NCI-H748 (cell line): ENCODE data around the gene HRNR.

Experiments used
- DNase-seq: peaks from one replicate; lab custom pipeline; 2025; ENCODE audit not compliant: unreplicated experiment; lab: John Stamatoyannopoulos, UW

Gene HRNR

DNA sequence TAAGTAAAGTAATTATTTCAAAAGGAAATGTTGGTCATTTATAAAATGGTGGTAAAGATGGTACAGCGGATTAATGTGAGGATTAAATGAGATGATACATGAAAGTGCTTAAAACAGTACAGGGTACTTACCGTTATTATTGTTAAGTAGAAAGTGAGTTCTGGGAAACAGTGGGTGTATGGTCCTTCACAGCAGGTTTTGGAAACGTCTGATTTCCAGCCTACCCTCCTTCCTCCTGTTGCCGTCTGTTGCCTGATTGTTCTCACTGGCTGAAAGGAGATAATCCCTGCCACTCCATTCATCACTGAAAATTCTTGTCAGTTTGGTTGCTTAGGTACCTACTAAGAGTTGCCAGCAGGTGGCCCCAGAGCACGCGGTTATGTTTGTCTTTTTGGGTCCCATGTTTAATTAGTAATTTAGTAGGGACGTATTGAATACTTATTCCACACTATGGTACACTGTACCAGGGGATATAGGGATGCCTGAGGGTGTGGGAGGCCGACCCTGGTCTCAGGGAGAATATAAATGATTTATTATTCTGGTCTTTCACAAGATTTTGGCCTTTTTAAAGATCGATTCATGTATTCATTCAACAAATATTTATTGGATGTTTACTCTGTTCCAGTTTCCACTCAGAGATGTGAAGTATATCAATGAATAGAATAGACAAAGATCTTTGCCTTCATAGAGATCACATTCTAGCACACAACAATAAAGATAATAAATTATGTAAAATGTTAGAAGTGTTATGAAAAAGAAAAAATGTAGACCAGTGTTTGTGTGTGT lies 34.1 kb downstream of the HRNR start:
- peak; percentile 73 for DNase-seq

DNA sequence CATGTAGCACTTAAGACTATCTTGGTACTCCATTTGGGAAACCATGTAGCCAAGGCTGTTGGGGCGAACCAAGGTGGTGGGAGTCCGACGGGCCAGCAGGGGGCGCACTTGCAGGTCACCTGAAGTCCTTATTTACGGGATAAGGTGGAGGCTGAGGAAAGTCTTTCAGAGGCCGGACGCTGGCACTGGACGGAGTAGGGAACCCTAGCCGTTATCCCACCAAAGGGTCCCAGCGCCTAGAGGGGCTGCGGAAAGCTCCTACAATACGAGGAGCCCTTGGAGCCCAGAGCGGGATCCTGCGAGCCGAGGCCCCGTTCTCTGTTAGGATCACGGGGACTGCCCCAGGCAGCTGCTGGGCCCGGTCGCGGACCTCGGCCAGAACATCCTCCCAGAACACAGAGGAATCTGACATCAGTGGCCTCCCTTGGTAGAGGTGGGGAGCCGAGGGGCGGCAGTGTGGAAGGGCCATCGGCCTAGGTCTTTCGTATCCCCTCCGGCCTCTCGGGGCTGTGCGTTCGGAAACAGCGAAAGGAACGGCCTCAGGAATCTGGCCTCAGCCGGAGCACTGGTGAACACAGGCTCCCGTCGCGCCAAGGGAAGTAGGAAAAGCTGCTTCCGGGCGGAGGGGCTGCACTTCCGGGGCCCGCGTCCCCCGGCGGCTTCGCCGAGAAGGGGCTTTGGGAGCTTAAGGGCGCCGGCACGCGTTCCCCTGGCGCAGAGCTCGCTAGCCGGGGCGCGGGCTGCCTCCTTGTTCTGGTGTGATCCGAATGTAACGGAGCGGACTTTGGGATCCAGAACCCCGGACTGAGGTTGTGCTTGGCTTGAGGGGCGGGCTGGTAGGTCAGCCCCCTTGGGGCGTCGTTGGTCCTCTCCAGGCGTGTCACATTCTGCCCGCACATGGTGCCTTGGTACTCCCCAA lies 35.1 kb downstream of the HRNR start:
- DNase-seq, result peak; percentile 36

DNA sequence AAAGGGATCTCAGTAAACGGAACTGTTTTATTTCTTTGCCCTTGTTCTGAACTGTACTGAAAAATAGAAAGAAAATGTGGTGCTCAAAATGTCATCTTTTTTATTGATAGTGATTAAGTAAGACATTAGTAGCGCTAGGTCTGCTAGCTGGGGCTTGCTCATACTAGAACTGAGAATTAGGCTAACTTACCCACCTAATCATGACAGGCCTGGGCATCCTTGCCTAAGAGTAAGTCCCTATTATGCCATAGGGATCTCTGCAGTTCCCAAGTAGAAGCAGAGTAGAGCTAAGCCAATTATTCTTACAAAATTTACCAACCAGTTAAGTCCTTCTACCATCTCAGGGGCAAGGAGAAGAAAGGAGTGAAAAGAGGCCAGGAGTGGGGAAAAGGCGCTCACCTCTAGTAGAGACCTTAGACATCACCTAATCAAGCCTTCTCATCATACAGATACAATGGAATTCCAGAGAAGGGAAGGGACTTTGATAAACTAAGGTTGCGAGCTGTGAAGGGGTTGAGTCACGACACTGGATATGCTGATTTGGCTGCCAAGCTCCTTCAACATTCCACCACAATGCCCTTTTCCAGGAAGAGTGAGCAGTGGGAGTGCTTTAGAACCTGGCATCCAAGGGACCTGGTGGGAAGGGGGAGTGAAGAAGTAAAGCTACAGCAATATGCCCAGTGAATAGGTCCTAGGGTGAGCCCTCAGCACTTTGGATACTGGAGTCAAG lies 37.3 kb downstream of the HRNR start:
- no peak for DNase-seq

DNA sequence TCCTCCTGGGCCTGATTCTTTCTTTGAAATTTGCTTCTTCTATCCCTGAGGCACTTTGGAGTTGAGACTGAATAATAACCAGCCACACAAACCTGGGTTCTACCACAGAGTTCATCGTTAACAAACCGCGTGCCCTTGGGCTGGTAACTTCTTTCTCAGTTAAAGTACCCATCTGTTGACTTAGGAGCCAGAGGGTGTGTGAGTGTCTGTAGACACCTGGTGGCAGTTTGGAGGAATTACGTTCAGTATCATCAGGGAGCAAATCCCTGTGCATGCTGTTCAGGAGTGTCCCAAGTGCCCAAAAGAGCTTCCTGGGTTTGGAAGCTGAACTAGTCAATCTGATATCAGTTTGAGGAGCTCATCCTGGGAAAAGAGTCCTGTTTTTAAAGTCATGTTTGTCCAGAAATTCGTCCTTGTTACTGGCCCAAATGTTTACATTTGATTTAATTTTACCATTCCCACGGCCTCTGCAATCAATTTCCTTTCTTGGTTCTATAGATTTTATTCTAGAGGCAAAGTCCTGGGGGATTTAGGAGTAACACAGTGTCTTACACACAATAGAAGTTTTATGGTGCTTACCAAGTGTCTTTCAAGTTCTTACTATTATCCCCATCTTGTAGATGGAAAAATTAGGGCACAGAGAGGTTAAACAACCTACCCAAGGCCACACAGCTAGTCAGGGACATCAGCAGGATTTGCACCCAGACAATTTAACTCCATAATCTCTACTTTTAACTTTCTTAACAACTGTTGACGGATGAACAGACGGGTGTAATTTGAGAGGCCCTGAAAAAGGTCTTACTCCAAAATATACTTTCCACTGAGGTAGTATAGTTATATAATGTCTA lies 38.2 kb downstream of the HRNR start:
- peak; percentile 50 for DNase-seq

DNA sequence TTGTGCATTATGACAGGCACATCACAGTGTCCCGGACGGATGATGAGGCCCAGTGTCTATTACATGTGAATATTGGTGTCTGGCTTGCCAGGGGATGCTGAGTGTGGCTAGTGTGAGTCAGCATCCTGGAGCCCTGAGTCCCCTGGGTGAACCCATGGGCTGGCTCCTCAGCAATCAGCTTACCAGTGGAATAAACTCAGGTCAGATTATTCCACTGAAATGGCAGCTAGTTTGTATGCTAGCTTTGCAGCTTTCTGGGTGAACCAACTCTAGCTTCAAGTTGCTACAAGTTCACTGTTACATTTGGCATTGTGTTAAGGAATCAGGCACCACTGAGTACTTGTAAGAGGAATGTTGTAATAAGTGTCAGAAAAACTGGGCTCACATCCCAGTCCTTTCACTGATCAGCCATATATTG lies 41.0 kb downstream of the HRNR start:
- no peak for DNase-seq

DNA sequence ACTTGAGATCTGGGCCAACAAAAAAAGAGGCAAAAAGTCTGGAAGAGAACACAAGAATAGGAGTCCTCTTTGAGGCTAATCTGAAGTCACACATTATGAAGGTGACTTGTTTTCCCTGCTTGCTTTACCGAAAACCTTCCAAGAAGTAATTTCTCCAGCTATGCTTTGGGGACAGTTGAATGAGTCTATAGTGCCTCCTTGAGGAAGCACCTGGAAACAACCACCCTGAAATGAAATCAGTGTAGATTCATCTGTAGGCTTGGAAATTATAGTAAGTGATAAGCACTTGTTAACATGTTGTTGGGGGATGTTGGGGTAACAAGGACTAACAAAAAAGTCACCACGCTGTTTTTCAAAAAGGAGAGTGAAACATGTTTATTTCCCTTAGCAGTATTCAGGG lies 41.6 kb downstream of the HRNR start:
- peak; percentile 6 for DNase-seq

DNA sequence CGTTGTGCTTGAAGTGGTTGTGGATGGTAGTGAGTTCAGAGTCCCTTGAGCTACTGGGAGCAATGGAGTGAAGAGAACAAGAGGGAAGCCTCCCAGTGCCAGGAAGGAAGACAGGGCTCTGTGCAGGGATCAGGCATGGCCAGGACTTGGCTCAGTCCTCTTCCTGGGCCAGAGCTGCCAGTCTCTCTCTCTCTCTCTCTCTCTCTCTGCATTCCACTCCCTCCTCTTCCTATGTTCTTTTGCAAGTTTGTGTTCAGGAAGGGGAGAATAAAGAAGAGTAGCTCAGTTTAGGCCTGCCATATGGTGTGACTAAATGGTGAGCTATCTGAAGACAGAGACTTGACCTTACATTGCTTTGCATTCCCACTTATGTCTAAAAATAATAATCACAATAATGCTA lies 44.4 kb downstream of the HRNR start:
- DNase-seq, result no peak

DNA sequence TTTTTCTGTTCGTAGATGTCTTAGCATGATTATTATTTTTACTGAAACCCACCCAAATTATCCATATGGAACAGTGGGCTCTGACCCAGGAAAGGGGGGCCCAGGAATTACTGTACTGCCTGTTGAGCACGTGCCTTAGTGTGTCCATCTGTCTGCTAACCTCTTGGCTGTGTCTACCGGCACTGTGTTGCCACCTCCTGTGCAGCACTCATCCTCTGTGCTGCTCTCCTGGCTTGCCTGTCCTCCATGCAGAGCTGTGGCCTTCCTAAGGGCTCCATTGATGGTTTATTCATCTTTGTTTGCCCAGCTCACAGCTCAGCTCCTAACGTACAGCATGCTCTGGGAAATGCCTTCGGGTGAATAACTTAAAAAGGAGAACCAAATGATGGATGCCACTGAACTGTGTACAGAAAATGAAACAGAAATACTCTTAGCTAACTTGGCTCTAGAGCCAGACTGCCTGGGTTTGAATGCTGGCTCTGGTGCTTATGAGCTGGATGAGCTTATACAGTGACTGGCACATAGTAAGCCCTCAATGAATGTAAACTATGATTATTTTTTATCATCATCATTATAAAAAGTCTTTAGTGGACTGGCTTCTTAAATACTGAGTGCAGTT lies 53.6 kb downstream of the HRNR start:
- no peak for DNase-seq

DNA sequence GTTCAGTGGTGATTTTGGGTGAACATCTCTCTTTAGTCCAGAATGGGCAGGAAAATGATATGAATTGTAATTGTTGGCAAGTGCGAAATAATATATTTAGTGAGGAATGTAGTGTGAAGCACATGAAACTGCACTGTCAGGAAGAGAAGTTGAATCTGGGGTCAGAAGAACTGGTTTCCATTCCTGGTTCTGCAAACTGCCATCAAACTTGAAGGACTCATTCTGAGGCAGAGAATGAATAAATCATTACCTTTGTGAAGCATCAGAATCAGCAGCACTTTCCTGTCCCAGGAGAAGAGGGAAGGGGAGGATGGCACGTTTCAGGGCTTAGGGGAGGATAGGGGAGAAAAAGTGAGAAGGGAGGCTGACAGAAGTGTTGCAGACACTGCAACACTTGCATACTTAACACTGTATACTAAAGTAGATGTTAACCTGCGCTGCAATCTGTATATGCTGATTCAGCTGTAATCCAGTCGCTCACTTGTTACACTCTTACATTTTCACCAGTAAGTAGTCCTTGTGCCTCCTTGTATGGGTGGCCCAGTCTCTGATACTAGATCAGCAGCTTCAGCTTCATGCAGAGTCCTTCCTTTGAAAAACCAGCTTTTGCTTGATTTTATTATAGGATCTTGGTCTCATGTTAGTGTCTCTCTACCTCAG lies 54.5 kb downstream of the HRNR start:
- DNase-seq, result no peak

DNA sequence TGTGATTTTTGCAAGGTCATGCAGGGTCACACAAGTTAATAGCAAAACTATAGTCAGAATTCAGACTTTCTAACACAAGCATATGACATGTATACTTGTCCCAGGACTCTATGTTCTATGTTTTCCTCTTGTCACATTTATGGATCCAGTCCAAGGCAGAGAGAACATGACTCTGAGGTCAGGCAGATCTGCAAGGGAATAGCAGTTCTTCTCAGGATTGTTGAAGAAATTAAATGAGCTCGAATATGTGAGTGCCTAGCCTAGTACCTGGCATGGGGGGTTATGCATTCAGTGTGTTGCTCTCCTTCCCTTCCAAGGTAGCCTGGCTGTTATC lies 55.5 kb downstream of the HRNR start:
- no peak for DNase-seq

DNA sequence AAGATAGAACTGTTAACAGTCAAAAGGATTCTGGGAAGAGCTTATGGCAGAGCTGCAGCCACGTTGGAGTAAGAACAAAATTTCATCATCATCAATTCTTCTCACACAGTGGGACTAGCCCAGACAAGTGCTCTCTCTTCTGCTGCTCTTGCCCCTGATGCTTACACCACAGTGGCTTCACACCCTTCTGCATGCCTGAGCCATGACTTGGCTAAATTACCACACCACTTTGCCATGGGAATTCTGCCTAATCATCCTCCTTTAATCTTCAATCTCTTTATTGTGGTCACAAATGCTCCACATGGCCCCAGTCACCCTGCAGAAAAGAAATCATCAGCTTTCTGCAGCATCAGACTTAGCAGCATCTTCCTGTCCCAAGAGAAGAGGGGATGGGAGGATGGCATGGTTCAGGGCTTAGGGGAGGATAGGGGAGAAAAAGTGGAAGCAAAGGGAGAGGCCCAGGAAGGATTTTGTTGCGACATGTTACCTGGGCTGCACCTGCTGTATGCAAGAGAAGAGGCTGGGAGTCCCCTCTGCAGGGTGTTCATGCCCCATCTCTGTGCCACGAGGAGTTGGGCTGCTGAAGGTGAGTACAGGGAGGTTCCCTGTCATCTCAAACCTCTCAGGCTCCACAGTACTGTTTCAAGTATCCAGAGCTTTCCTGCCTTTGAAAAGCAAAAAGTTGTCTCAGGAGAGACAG lies 56.0 kb downstream of the HRNR start:
- DNase-seq, result no peak

DNA sequence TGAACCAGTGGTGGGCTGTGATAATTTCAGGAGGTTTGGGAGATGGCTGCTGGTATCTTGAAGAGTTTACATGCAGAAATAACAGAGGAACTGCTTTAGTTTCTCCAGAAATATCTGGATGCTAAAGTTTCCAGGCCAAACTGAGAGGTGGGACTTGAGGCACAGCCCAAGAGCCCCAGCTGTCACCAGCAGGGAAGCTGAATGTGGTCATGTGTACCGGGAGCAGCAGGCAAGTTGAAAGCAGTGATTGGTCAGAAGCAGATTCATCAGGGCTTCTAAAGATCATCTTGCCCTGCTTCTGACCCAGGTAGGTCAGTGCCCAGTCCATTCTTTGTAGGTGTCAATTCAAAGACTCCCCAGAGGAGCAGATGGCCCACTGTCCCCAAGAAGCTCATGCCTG lies 57.0 kb downstream of the HRNR start:
- DNase-seq, result no peak

DNA sequence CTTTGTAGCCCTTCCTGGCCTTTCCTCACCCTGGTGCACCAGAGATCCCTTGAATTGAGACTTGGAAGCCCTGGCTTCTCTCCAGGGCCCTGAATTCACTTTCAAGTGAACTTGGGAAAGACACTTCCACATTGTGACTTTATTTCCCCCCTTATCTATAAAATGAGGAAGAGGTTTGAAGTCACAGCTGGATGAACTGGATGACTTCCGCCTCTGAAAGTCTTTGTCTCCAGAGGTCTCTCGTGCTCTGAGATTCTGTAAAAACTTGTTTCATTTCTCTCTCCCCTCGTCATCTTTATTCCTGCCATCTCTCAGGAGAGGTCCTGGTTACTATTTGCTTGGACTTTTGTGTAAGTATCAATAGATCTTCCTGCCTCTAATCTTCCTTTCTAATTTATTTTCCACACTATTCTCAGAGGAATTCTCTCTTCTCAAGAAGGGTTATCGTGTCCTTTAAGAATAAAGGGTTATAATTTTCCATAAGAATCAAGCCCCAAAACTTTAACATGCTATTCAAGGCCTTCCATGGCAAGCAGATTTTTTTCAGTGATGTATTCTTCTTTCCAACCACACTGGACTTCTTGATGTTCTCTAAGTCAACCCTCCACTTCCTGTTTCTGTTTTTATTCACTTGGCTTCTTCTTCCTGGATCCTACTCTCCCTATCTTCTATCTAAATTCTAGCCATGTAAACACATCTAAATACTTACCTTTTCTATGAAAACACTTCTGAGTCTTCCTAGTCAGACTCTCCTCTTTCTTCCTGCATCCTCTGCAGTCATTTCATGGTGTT lies 58.5 kb downstream of the HRNR start:
- DNase-seq, result no peak

DNA sequence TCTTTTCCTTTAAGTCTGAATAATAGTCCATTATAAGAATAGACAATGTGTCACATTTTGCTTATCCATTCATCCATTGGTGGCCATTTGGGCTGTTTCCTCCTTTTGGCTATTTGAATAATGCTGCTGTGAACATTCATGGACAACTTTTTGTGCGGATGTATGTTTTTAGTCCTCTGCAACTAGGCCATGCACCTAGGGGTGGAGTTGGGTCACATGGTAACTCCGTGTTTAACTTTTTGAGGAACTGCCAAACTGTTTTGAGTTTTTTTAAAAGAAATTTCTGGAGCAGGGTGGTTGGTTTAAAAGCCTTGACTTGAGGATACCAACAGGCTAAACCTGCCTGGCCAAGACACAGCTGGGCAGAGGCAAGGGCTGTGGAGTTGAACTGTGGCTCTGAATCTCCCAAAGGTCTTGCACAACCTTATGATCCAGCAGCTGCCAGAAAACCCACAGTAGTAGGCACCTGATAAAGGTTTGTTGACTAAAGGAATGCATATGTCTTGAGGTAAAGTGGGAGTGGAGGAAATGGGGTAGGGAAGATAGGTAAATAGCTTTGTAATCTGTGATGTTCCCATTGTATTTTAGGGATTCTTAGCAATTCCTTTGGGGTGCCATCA lies 59.4 kb downstream of the HRNR start:
- no peak for DNase-seq

DNA sequence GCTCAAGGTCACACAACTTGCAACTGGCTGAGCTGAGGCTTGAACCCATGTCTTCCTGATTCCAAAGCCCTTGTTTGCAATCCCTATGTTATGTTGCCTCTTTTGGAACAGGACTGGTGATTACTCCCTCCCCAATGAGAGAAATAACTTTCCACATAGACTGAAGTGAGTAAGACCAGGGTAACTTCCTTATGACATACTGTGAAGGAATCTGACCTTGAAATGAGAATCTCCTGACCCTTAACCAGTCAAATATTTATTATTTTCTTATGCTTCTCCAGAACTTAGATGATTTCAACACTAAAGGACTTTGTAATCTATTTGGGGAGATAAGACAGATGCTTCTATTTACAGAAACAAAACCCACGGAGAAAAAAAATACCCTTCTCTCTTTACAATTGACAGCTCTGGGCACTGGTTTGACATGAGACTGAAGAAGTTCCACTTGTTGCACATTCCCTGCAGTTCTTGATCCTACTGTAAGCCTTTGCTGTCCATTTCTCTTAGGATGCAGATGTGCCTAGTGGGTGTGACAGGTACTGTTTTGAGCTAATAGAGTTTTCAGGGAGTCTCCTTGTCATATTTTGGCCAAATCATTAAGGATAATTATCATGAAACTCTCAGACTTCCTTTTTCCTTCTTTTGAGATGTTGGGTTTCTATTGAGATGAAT lies 61.1 kb downstream of the HRNR start:
- no peak for DNase-seq
